CD14-positive monocyte (primary cell): ENCODE data around the gene SCAI. TPM values are rescaled to one million over a fixed set of nuclear protein-coding genes. Genes with fewer than 3 reads are reported as not detected.
A peak's percentile ranks its signal among the peaks of the same experiment; 100 is the strongest.

ENCODE experiments used
- DNase-seq, 3 donors: peaks; one replicate each; pipeline ENCODE4 v3.0.0-alpha.2; 2011 to 2022
- H2AFZ ChIP-seq: 2 replicates; pipeline ENCODE4 v1.6.0; 2012; ENCODE audit warnings: mild to moderate bottlenecking, low read depth, low read length, inconsistent platforms; ENCODE audit not compliant: insufficient read depth, poor library complexity, severe bottlenecking
- H3K27ac ChIP-seq, 2 donors: 1 replicate in 1 of 2; 2 replicates in 1 of 2; pipeline ENCODE4 v1.5.1; 2012 to 2013; ENCODE audit warnings: low read length in 2 of 2, control low read depth in 1 of 2, inconsistent platforms in 1 of 2, low read depth in 1 of 2, mild to moderate bottlenecking in 1 of 2
- H3K27me3 ChIP-seq, 2 donors: one replicate each; pipeline versions ENCODE4 v1.6.0 to v1.6.1; 2011 to 2013; ENCODE audit warnings: low read length in 2 of 2; ENCODE audit not compliant: control insufficient read depth in 2 of 2, insufficient read depth in 2 of 2
- H3K36me3 ChIP-seq, 2 donors: replicated peaks in 1 of 2; 1 replicate in 1 of 2; 2 replicates in 1 of 2; pipeline versions ENCODE4 v1.5.1 to v1.6.1; 2012 to 2013; ENCODE audit warnings: low read length in 2 of 2, control low read depth in 1 of 2, inconsistent platforms in 1 of 2, mild to moderate bottlenecking in 1 of 2; ENCODE audit not compliant: insufficient read depth in 2 of 2, control insufficient read depth in 1 of 2
- H3K4me1 ChIP-seq, 2 donors: 1 replicate in 1 of 2; 2 replicates in 1 of 2; pipeline versions ENCODE4 v1.5.1 to v1.6.1; 2012 to 2013; ENCODE audit warnings: low read length in 2 of 2, control low read depth in 1 of 2, inconsistent platforms in 1 of 2, mild to moderate bottlenecking in 1 of 2, moderate library complexity in 1 of 2; ENCODE audit not compliant: insufficient read depth in 2 of 2, control insufficient read depth in 1 of 2
- H3K4me2 ChIP-seq: replicated peaks from 2 replicates; pipeline ENCODE3; 2012; ENCODE audit warnings: low read length, moderate library complexity, mild to moderate bottlenecking; ENCODE audit not compliant: poor library complexity, severe bottlenecking; ENCODE audit errors: extremely low read depth
- H3K4me3 ChIP-seq, 3 experiments: fragments of 200-600 bp in 1 of 3; sonication (generic) in 1 of 3; replicated peaks in 1 of 3; 1 replicate in 2 of 3; 2 replicates in 1 of 3; pipeline ENCODE4 v1.5.1; 2011 to 2013; ENCODE audit warnings: low read length in 3 of 3, mild to moderate bottlenecking in 3 of 3, control low read depth in 2 of 3, low read depth in 2 of 3, inconsistent platforms in 1 of 3, moderate library complexity in 1 of 3
- H3K79me2 ChIP-seq: 2 replicates; pipeline ENCODE4 v1.6.0; 2012; ENCODE audit warnings: mild to moderate bottlenecking, control low read depth, inconsistent platforms, low read length, moderate library complexity; ENCODE audit not compliant: insufficient read depth
- H3K9ac ChIP-seq: 2 replicates; pipeline ENCODE4 v1.6.0; 2017; ENCODE audit warnings: low read length, mild to moderate bottlenecking; ENCODE audit not compliant: insufficient read depth, poor library complexity, severe bottlenecking
- H3K9me3 ChIP-seq, 2 donors: replicated peaks in 1 of 2; 1 replicate in 1 of 2; 2 replicates in 1 of 2; pipeline versions ENCODE4 v1.5.1 to v1.6.1; 2012 to 2013; ENCODE audit warnings: low read length in 2 of 2, control low read depth in 1 of 2; ENCODE audit not compliant: control insufficient read depth in 1 of 2, insufficient read depth in 1 of 2
- H4K20me1 ChIP-seq: 2 replicates; pipeline ENCODE4 v1.6.0; 2012; ENCODE audit warnings: mild to moderate bottlenecking, low read length, control low read depth, moderate library complexity; ENCODE audit not compliant: insufficient read depth
- H3K27ac Mint-ChIP-seq, 7 donors: one replicate each; pipeline ENCODE4 v1.8.0; 2020; ENCODE audit warnings: mild to moderate bottlenecking in 7 of 7, mixed read lengths in 7 of 7, moderate library complexity in 6 of 7, inconsistent platforms in 2 of 7
- H3K27me3 Mint-ChIP-seq, 3 donors: one replicate each; pipeline ENCODE4 v1.8.0; 2021 to 2022; ENCODE audit warnings: low read depth in 3 of 3, mild to moderate bottlenecking in 3 of 3, mixed read lengths in 3 of 3, moderate library complexity in 3 of 3, inconsistent platforms in 1 of 3
- H3K36me3 Mint-ChIP-seq, 2 donors: one replicate each; pipeline ENCODE4 v1.8.0; 2020; ENCODE audit warnings: mixed read lengths in 2 of 2, inconsistent platforms in 1 of 2, mild to moderate bottlenecking in 1 of 2
- H3K4me1 Mint-ChIP-seq: one replicate; pipeline ENCODE4 v1.8.0; 2020; ENCODE audit warnings: mild to moderate bottlenecking, mixed read lengths
- H3K4me3 Mint-ChIP-seq, 2 donors: one replicate each; pipeline ENCODE4 v1.8.0; 2020; ENCODE audit warnings: mild to moderate bottlenecking in 2 of 2, mixed read lengths in 2 of 2, moderate library complexity in 1 of 2
- H3K9me3 Mint-ChIP-seq, 7 donors: one replicate each; pipeline ENCODE4 v1.8.0; 2020 to 2022; ENCODE audit warnings: mixed read lengths in 7 of 7, mild to moderate bottlenecking in 6 of 7, moderate library complexity in 6 of 7, inconsistent platforms in 2 of 7
- intact Hi-C, 2 donors: fragments of 100-400 bp; cut with micrococcal nuclease; formaldehyde crosslinking; loops; one replicate each; pipeline versions ENCODE4 v1.15.0 to v1.15.1; 2023
- polyA plus RNA-seq, 3 donors: library from polyadenylated mRNA; depleted of rRNA in 1 of 3; unstranded in 2 of 3; stranded (reverse) in 1 of 3; fragments of 300-500 nt in 2 of 3; fragments of >200 nt in 1 of 3; fragmentation: Illumina TruSeq in 2 of 3; gene quantifications; 1 replicate in 2 of 3; 2 replicates in 1 of 3; pipeline ENCODE4 v1.2.3, GENCODE V29; 2012 to 2021
- TF ChIP-seq, protein P1 (sequence below): fragments of 200-600 bp; IDR thresholded peaks from one replicate; pipeline ENCODE4 v1.8.0; 2022; ENCODE audit warnings: antibody characterized with exemption, mild to moderate bottlenecking

Gene SCAI
- polyA plus RNA-seq, 3 donors, result 0.76 to 1.4 (median 0.84) TPM

DNA sequence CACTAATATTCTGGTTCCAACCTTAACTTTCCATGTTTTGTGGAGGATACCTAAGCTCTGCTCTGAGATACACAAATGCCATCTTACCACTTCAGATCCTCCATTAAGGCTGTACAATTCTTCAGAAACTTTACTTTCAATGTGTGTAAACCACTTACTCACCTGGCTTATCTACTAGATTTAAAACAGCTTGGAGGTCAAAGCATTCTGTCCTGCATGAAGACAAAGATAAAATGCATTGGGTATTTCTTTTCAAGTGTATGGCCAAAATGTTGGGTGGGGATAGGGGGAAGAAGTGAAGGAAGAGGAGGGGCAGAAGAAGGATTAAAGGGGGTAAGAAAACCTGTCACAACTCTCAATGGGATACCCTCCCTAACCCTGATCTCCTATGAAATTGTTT lies 203.4 kb downstream of the SCAI start:
- no peak for DNase-seq
- peak overlapping the region; percentile 86 to 94 (median 88) for H3K4me3 ChIP-seq
- peak overlapping the region; percentile 94 for H2AFZ ChIP-seq
- peaks cover 14 to 16% of the 10 kb centered on the region in 2 donors for H3K4me1 ChIP-seq
- H4K20me1 ChIP-seq, result no peaks in the 10 kb centered on the region
- H3K36me3 ChIP-seq, result peaks cover 15 to 37% of the 10 kb centered on the region in 2 donors
- Mint-ChIP-seq H3K36me3 (peaks cover 18 to 28% of the 10 kb centered on the region in 2 donors), H3K4me3 (peak overlapping the region; percentile 89 to 94), H3K9me3 (no peaks in the 10 kb centered on the region), H3K4me1 (peaks cover 31% of the 10 kb centered on the region), H3K27me3 (no peaks in the 10 kb centered on the region), H3K27ac (peak overlapping the region; percentile 95 to 99 (median 98))
- TF ChIP-seq, protein P1, sequence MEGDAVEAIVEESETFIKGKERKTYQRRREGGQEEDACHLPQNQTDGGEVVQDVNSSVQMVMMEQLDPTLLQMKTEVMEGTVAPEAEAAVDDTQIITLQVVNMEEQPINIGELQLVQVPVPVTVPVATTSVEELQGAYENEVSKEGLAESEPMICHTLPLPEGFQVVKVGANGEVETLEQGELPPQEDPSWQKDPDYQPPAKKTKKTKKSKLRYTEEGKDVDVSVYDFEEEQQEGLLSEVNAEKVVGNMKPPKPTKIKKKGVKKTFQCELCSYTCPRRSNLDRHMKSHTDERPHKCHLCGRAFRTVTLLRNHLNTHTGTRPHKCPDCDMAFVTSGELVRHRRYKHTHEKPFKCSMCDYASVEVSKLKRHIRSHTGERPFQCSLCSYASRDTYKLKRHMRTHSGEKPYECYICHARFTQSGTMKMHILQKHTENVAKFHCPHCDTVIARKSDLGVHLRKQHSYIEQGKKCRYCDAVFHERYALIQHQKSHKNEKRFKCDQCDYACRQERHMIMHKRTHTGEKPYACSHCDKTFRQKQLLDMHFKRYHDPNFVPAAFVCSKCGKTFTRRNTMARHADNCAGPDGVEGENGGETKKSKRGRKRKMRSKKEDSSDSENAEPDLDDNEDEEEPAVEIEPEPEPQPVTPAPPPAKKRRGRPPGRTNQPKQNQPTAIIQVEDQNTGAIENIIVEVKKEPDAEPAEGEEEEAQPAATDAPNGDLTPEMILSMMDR, result no peak
- intact Hi-C loops, result loop anchor here (2.0 to 10.0 kb wide), 5 partner anchors 78 to 203 kb away; partner anchors contain the start of genes ARPC5L (in 2 of the 2), NR6A1 (in 2 of the 2), RPL35 (in 2 of the 2) and SCAI (in 2 of the 2)
- H3K79me2 ChIP-seq, result peaks cover 38% of the 10 kb centered on the region
- H3K9me3 ChIP-seq, result no peaks in the 10 kb centered on the region
- H3K9ac ChIP-seq, result peak overlapping the region; percentile 96
- H3K27me3 ChIP-seq, result no peaks in the 10 kb centered on the region
- H3K27ac ChIP-seq, result peak overlapping the region in 1 of 2 donors; percentile 99
- peak overlapping the region; percentile 90 for H3K4me2 ChIP-seq

DNA sequence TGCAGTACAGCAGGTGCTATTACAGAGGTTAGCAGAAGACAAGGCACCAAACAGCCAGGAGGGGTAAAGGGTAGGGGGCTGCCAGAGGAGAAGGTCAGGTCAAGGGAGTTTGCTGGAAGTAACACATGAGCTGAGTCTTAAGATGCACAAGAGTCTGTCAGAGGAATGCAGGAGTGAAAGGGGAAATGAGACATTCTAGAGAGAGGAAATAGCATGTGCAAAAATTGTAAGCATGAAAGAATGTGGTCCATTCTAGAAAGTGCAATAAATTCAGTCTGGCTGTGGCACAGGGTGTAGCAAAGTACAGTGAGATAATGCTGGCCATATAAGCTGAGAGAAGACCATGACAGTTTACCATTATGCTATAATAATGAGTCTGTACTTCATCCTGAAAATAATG lies 209.0 kb downstream of the SCAI start:
- H3K9me3 Mint-ChIP-seq, result no peaks in the 10 kb centered on the region
- no peak overlapping the region for H3K4me3 ChIP-seq
- no peak overlapping the region for H3K4me2 ChIP-seq
- TF ChIP-seq, protein P1, result no peak
- H3K27ac Mint-ChIP-seq, result peak overlapping the region; percentile 8 to 72 (median 47)
- H3K27me3 ChIP-seq, result no peaks in the 10 kb centered on the region
- H4K20me1 ChIP-seq, result no peaks in the 10 kb centered on the region
- H3K79me2 ChIP-seq, result peaks cover 15% of the 10 kb centered on the region
- no peak overlapping the region for H3K4me3 Mint-ChIP-seq
- DNase-seq, result peak in 1 of 3 donors; percentile 4
- H3K4me1 ChIP-seq, result peaks cover 17 to 25% of the 10 kb centered on the region in 2 donors
- H2AFZ ChIP-seq, result no peak overlapping the region
- H3K4me1 Mint-ChIP-seq, result peaks cover 36% of the 10 kb centered on the region
- no peaks in the 10 kb centered on the region for H3K9me3 ChIP-seq
- peak overlapping the region in 1 of 2 donors; percentile 56 for H3K27ac ChIP-seq
- H3K9ac ChIP-seq, result no peak overlapping the region
- H3K36me3 Mint-ChIP-seq, result peaks cover 45 to 57% of the 10 kb centered on the region in 2 donors
- H3K27me3 Mint-ChIP-seq, result no peaks in the 10 kb centered on the region
- H3K36me3 ChIP-seq, result peaks cover 46 to 68% of the 10 kb centered on the region in 2 donors
- intact Hi-C loops, result no loop called here
